ENCODE results near the gene TGFB1I1.
"Not testable (repeated sequence)": the region's sequence is repeated elsewhere in the genome, so short reads cannot be mapped to it uniquely, and the experiment has no call there.

Gene TGFB1I1

GRCh38 chr16:31504159-31504558, 32.2 kb downstream of the TGFB1I1 start:
- ATAC-seq (replicated peaks; ENCODE audit: extremely low read depth, poor library complexity, severe bottlenecking): no peak
- no peak overlapping the region for H3K27ac Mint-ChIP-seq (ENCODE audit: low read depth)
- H3K9me3 Mint-ChIP-seq: no peaks in the 10 kb centered on the region
- peaks cover 12% of the 10 kb centered on the region for H3K36me3 Mint-ChIP-seq (ENCODE audit: insufficient read depth)
- peaks cover 32% of the 10 kb centered on the region for H3K4me1 Mint-ChIP-seq
- H3K27me3 Mint-ChIP-seq: no peaks in the 10 kb centered on the region
- no peak for DNase-seq (ENCODE audit: low spot score in 2 of 2)
- H3K4me3 Mint-ChIP-seq: no peak overlapping the region

- no peaks in the 10 kb centered on the region for H3K27me3 Mint-ChIP-seq
- H3K9me3 Mint-ChIP-seq: no peaks in the 10 kb centered on the region
- H3K27ac Mint-ChIP-seq (ENCODE audit: low read depth): peak overlapping the region; percentile 63
- H3K4me3 Mint-ChIP-seq: no peak overlapping the region
- no peak for DNase-seq (ENCODE audit: low spot score in 2 of 2)
- H3K36me3 Mint-ChIP-seq (ENCODE audit: insufficient read depth): peaks cover 11% of the 10 kb centered on the region
- no peak for ATAC-seq (replicated peaks; ENCODE audit: extremely low read depth, poor library complexity, severe bottlenecking)
- peaks cover 45% of the 10 kb centered on the region for H3K4me1 Mint-ChIP-seq
Measured at GRCh38 chr16:31505483-31505882, 33.5 kb downstream of the TGFB1I1 start.

GRCh38 chr16:31507617-31507928, 35.6 kb downstream of the TGFB1I1 start:
- no peak for DNase-seq (ENCODE audit: low spot score in 2 of 2)
- peaks cover 9% of the 10 kb centered on the region for H3K36me3 Mint-ChIP-seq (ENCODE audit: insufficient read depth)

GRCh38 chr16:31507929-31508705, 36.2 kb downstream of the TGFB1I1 start, which contains the start of gene RUSF1:
TSS of gene RUSF1 (minus strand) at chr16:31508391. CDS start at chr16:31508373, 18 bp downstream.
- ATAC-seq (replicated peaks; ENCODE audit: extremely low read depth, poor library complexity, severe bottlenecking) (peak; percentile 83), DNase-seq (ENCODE audit: low spot score in 2 of 2) (peak; percentile 57 to 59)
- H3K36me3 Mint-ChIP-seq (ENCODE audit: insufficient read depth): peaks cover 9% of the 10 kb centered on the region
- H3K4me1 Mint-ChIP-seq: peaks cover 42% of the 10 kb centered on the region
- no peaks in the 10 kb centered on the region for H3K27me3 Mint-ChIP-seq
- H3K27ac Mint-ChIP-seq (ENCODE audit: low read depth): peak within 1 kb of the TSS; percentile 93
- peak within 1 kb of the TSS; percentile 85 for H3K4me3 Mint-ChIP-seq
- H3K9me3 Mint-ChIP-seq: no peaks in the 10 kb centered on the region

More at GRCh38 chr16:31507617-31507928, 35.6 kb downstream of the TGFB1I1 start:
- peaks cover 46% of the 10 kb centered on the region for H3K4me1 Mint-ChIP-seq
- peak overlapping the region; percentile 93 for H3K27ac Mint-ChIP-seq (ENCODE audit: low read depth)
- H3K4me3 Mint-ChIP-seq: peak overlapping the region; percentile 85
- ATAC-seq (replicated peaks; ENCODE audit: extremely low read depth, poor library complexity, severe bottlenecking): peak; percentile 38
- no peaks in the 10 kb centered on the region for H3K9me3 Mint-ChIP-seq
- no peaks in the 10 kb centered on the region for H3K27me3 Mint-ChIP-seq

DNA sequence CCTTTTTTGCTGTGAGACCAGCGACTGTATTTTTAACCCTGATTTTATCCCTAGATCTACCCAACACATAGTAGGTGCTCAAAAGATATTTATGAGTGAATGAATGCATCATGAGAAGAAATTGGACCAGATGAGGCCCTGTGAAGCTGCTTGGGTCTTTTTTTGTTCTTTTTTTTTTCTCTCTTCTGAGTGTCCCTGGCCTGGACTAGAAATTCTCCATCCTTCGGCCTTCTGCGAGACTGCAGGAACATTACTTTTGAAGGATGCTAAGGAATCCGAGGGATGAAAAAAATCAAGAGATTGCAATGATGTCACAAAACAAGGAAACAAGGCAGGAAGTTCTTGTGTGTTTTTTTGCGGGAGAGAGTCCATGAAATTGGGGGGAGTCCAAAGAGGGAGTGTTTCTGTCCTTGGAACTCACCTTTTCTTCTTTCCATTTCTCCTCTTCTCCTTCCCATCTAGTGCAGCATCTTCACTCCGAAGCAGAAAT, 36.8 kb downstream of the TGFB1I1 start:
- no peak for ATAC-seq (replicated peaks; ENCODE audit: extremely low read depth, poor library complexity, severe bottlenecking)
- DNase-seq (ENCODE audit: low spot score in 2 of 2): no peak
- Mint-ChIP-seq H3K4me1 (peaks cover 42% of the 10 kb centered on the region), H3K4me3 (peak overlapping the region; percentile 85), H3K36me3 (ENCODE audit: insufficient read depth) (peaks cover 9% of the 10 kb centered on the region), H3K27ac (ENCODE audit: low read depth) (peak overlapping the region; percentile 93), H3K9me3 (no peaks in the 10 kb centered on the region), H3K27me3 (no peaks in the 10 kb centered on the region)

DNA sequence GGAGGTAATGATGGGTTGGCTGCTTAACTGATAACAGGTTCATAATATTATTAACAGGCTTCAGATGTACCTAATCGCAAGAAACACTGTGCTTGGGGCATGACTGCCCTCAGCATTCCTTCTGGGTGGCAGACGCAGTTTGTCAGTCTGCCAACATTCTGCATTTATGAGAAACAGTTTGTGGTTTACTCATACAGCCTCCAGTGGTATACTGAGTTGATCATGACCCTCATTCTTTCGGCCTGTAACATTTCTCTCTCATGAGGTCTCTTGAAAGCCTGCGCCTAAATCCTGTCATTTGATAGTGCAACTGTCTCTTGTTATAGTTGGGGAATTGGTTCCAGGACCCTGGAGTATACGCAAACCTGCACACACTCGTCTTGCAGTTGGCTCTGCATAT, 41.2 kb downstream of the TGFB1I1 start:
- Mint-ChIP-seq H3K4me1 (peaks cover 22% of the 10 kb centered on the region), H3K27ac (ENCODE audit: low read depth) (no peak overlapping the region), H3K27me3 (peaks cover 23% of the 10 kb centered on the region), H3K9me3 (no peaks in the 10 kb centered on the region), H3K36me3 (ENCODE audit: insufficient read depth) (peaks cover 6% of the 10 kb centered on the region), H3K4me3 (no peak overlapping the region)
- no peak for ATAC-seq (replicated peaks; ENCODE audit: extremely low read depth, poor library complexity, severe bottlenecking)
- DNase-seq (ENCODE audit: low spot score in 2 of 2): no peak

DNA sequence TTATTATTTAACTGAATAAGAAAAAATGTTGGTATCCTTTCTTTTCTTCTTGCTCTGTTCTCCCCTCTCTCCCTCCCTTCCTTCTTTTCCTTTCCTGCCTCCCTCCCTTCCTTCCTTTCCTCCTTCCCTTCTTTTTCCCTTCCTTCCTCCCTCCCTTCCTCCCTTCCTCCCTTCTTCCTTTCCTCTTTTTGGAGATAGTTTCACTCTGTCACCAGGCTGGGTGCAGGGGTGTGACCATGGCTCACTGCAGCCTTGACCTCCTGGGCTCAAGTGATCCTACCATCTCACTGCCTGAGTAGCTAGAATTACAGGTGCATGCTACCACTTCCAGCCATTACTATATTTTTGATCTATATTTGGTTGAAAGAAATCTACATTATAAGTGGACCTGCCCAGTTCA, 41.9 kb downstream of the TGFB1I1 start:
- H3K36me3 Mint-ChIP-seq (ENCODE audit: insufficient read depth): peaks cover 3% of the 10 kb centered on the region
- ATAC-seq (replicated peaks; ENCODE audit: extremely low read depth, poor library complexity, severe bottlenecking) (no peak), DNase-seq (ENCODE audit: low spot score in 2 of 2) (no peak)
- no peak overlapping the region for H3K27ac Mint-ChIP-seq (ENCODE audit: low read depth)
- peaks cover 18% of the 10 kb centered on the region for H3K4me1 Mint-ChIP-seq
- H3K27me3 Mint-ChIP-seq: peaks cover 24% of the 10 kb centered on the region
- H3K9me3 Mint-ChIP-seq: no peaks in the 10 kb centered on the region
- no peak overlapping the region for H3K4me3 Mint-ChIP-seq

DNA sequence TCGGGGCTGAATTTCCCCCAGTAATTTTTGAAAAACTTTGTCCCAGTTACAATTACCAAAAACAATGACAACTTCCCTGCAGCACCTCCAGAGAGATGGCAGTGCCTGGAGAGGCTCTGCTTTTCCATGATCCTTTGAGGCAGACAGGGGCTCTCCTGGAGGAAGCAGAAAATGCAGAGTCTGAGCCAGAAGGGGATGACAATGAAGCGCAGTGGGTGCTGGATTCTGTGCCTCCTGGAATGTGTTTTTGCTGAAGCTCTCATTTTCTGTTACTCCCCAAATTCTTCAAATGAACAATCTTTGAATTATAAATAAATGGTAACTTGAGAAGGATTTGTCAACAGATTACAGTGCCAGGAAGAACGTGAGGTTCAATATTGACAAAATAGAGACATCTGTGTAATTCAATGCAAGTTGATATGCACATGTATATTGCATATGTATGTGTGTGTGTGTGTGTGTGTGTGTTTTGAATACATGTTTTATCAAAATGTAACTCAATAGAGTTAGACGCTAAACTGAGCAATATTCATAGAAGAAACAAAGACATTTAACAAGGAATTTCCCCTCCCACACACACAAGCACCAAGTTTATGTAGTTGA, 45.9 kb downstream of the TGFB1I1 start:
- H3K27ac Mint-ChIP-seq (ENCODE audit: low read depth): no peak overlapping the region
- H3K9me3 Mint-ChIP-seq: no peaks in the 10 kb centered on the region
- H3K36me3 Mint-ChIP-seq (ENCODE audit: insufficient read depth): no peaks in the 10 kb centered on the region
- H3K27me3 Mint-ChIP-seq: peaks cover 24% of the 10 kb centered on the region
- no peaks in the 10 kb centered on the region for H3K4me1 Mint-ChIP-seq
- DNase-seq (ENCODE audit: low spot score in 2 of 2) (no peak), ATAC-seq (replicated peaks; ENCODE audit: extremely low read depth, poor library complexity, severe bottlenecking) (no peak)
- no peak overlapping the region for H3K4me3 Mint-ChIP-seq

DNA sequence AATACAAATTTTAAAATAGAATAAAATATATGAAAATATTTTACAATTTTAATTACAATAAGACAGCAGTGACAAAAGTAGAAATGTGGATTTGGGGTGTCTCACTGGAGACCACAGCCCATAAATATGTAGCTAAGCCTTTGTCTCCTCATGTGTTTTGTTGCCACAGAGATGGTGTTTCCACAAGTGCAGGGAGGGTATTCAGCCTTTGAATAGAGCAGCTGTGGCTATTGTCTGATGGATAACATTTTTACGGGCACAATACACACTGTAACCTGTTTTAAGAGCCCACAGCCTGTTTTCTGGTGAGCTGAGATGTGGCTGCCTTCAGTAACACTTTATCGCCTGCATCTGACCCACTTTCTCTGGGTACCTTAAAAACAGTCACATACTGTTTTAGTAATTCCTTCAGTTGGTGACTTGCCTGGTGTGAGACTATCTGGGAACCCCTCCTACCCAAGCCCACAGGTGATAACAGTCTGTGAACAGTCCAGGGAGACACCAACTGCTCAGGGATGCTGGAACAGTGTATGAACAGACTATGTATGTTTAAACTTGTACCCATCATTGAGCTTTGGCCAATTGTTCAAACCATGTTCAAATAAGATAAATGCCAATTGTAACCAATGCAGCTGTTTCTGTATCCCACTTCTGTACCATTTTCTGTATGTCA, 47.9 kb downstream of the TGFB1I1 start:
- H3K27ac Mint-ChIP-seq (ENCODE audit: low read depth): no peak overlapping the region
- no peak for DNase-seq (ENCODE audit: low spot score in 2 of 2)
- H3K9me3 Mint-ChIP-seq: no peaks in the 10 kb centered on the region
- ATAC-seq (replicated peaks; ENCODE audit: extremely low read depth, poor library complexity, severe bottlenecking): no peak
- H3K4me3 Mint-ChIP-seq: no peak overlapping the region
- H3K27me3 Mint-ChIP-seq: peaks cover 24% of the 10 kb centered on the region
- no peaks in the 10 kb centered on the region for H3K4me1 Mint-ChIP-seq
- H3K36me3 Mint-ChIP-seq (ENCODE audit: insufficient read depth): no peaks in the 10 kb centered on the region

DNA sequence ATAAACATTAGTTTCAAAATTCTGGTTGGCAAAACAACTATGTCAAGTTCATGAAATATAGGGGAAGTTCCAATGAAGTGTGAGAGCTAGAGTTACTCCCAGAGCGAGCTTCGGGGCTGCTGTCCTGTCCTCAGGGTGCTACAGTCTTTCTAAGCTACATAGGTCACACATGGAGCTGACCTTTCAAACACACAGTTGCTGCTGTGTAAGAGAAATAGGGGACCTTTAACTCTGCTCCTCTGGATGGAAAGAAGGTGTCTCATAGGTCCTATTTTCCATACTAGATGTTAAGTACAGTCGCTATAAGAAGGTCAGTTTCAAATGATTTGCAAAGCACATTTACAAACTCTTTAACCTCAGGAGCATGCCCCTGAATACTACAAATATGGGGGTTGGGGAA, 49.4 kb downstream of the TGFB1I1 start:
- ATAC-seq (replicated peaks; ENCODE audit: extremely low read depth, poor library complexity, severe bottlenecking) (no peak), DNase-seq (ENCODE audit: low spot score in 2 of 2) (no peak)
- H3K27ac Mint-ChIP-seq (ENCODE audit: low read depth): no peak overlapping the region
- H3K36me3 Mint-ChIP-seq (ENCODE audit: insufficient read depth): no peaks in the 10 kb centered on the region
- no peaks in the 10 kb centered on the region for H3K9me3 Mint-ChIP-seq
- no peak overlapping the region for H3K4me3 Mint-ChIP-seq
- H3K27me3 Mint-ChIP-seq: peaks cover 18% of the 10 kb centered on the region
- no peaks in the 10 kb centered on the region for H3K4me1 Mint-ChIP-seq

DNA sequence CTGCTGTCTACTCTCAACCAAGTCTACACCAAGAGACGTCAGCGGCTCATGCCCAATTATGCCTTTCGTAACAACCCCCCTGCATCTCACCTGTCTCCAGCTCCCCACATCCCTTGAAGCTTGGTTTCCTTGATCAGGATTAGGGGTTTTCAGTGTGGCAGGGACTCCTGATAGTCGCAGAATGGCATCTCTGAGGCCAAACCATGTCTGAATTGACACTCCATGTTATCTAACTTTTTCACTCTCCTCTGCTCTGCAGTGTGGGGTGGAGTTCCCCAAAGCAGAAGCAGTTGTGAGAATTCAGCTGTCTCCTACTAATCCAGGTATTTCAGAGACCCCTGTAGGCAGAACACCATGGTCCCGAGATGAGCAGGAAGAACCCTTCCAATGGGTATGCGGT, 50.1 kb downstream of the TGFB1I1 start:
- H3K4me1 Mint-ChIP-seq: no peaks in the 10 kb centered on the region
- H3K27me3 Mint-ChIP-seq: peaks cover 11% of the 10 kb centered on the region
- ATAC-seq (replicated peaks; ENCODE audit: extremely low read depth, poor library complexity, severe bottlenecking): no peak
- H3K27ac Mint-ChIP-seq (ENCODE audit: low read depth): no peak overlapping the region
- no peak overlapping the region for H3K4me3 Mint-ChIP-seq
- no peaks in the 10 kb centered on the region for H3K9me3 Mint-ChIP-seq
- DNase-seq (ENCODE audit: low spot score in 2 of 2): no peak
- H3K36me3 Mint-ChIP-seq (ENCODE audit: insufficient read depth): no peaks in the 10 kb centered on the region

DNA sequence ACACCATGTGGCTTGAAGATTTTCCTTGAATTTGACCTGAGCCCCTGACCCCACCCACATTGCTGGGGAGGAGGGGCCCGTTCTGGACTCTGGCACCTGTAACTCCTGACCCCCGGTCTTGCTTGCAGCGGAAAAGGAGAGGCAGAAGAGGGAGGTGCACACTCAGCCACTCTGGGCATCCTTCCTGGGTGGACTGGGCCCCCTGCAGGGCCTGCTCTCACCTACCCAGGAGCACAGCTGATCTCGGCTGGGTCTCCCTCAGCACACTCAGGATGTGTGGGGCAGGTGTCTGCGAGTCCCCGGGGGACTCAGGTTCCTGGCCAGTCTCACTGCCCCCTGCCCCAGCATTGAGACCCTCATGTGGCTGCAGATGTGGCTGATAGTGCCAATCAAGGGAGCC, 51.8 kb downstream of the TGFB1I1 start:
- not testable (repeated sequence) for H3K9me3 Mint-ChIP-seq; H3K27ac Mint-ChIP-seq (ENCODE audit: low read depth); H3K4me3 Mint-ChIP-seq; DNase-seq (ENCODE audit: low spot score in 2 of 2); ATAC-seq (replicated peaks; ENCODE audit: extremely low read depth, poor library complexity, severe bottlenecking); H3K4me1 Mint-ChIP-seq; H3K36me3 Mint-ChIP-seq (ENCODE audit: insufficient read depth)
- H3K27me3 Mint-ChIP-seq: peaks cover 15% of the 10 kb centered on the region

GRCh38 chr16:31525113-31525512, 53.2 kb downstream of the TGFB1I1 start:
- no peak for DNase-seq (ENCODE audit: low spot score in 2 of 2)
- no peak for ATAC-seq (replicated peaks; ENCODE audit: extremely low read depth, poor library complexity, severe bottlenecking)
- no peak overlapping the region for H3K27ac Mint-ChIP-seq (ENCODE audit: low read depth)
- H3K9me3 Mint-ChIP-seq: no peaks in the 10 kb centered on the region
- H3K4me1 Mint-ChIP-seq: no peaks in the 10 kb centered on the region
- H3K27me3 Mint-ChIP-seq: peaks cover 26% of the 10 kb centered on the region
- no peaks in the 10 kb centered on the region for H3K36me3 Mint-ChIP-seq (ENCODE audit: insufficient read depth)
- H3K4me3 Mint-ChIP-seq: no peak overlapping the region

Data from central memory CD8-positive, alpha-beta T cell (primary cell).